Measurements from ENCODE around the gene MOB1B.

DNA sequence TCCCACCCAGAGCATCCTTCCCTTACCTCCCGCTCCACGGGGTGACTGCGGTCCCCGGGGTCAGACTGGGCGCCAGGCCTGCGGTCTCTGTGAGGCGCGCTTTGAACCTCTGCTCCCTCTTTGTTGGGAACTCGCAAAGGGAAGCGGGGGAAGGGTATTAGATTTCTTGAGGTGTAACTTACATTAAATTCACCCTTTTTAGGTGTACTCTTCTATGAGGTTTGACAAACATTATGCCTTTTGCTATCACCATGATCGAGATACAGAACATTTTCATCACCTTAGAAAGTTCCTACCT is 91.8 kb downstream of the MOB1B start:
- TF ChIP-seq, protein P1, sequence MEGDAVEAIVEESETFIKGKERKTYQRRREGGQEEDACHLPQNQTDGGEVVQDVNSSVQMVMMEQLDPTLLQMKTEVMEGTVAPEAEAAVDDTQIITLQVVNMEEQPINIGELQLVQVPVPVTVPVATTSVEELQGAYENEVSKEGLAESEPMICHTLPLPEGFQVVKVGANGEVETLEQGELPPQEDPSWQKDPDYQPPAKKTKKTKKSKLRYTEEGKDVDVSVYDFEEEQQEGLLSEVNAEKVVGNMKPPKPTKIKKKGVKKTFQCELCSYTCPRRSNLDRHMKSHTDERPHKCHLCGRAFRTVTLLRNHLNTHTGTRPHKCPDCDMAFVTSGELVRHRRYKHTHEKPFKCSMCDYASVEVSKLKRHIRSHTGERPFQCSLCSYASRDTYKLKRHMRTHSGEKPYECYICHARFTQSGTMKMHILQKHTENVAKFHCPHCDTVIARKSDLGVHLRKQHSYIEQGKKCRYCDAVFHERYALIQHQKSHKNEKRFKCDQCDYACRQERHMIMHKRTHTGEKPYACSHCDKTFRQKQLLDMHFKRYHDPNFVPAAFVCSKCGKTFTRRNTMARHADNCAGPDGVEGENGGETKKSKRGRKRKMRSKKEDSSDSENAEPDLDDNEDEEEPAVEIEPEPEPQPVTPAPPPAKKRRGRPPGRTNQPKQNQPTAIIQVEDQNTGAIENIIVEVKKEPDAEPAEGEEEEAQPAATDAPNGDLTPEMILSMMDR (IDR thresholded peaks at IDR 0.05) = no peak
- TF ChIP-seq POLR2A (IDR thresholded peaks at IDR 0.05) = no peak
